Psoas muscle (tissue), 8 donors: ENCODE results near the gene RRP8. TPM values are rescaled to one million over a fixed set of nuclear protein-coding genes. Genes with fewer than 3 reads are reported as not detected.

Experiments used
- ATAC-seq, 4 donors: fragments of 200-7000 bp; cut with Tn5 transposase; one replicate each; pipeline ENCODE4 v1.9.1; 2020; ENCODE audit warnings: moderate library complexity in 3 of 4, mild to moderate bottlenecking in 2 of 4
- DNase-seq, 2 donors: peaks; one replicate each; pipeline ENCODE4 v3.0.0-alpha.2; 2020
- H3K27ac ChIP-seq: fragments of 200-600 bp; one replicate; pipeline ENCODE4 v1.8.0; 2022
- H3K27me3 ChIP-seq, 3 donors: fragments of 200-600 bp in 1 of 3; one replicate each; pipeline versions ENCODE4 v1.6.1 to v1.8.0; 2013 to 2022; ENCODE audit warnings: low read length in 2 of 3, mild to moderate bottlenecking in 2 of 3, moderate library complexity in 1 of 3; ENCODE audit not compliant: insufficient read depth in 3 of 3
- H3K36me3 ChIP-seq, 2 donors: fragments of 200-600 bp in 1 of 2; one replicate each; pipeline versions ENCODE4 v1.6.1 to v1.8.0; 2013 to 2022; ENCODE audit warnings: low read depth in 1 of 2, mild to moderate bottlenecking in 1 of 2, moderate library complexity in 1 of 2; ENCODE audit not compliant: insufficient read depth in 1 of 2
- H3K4me1 ChIP-seq: fragments of 200-600 bp; one replicate; pipeline ENCODE4 v1.8.0; 2022
- H3K4me3 ChIP-seq: fragments of 200-600 bp; one replicate; pipeline ENCODE4 v1.8.0; 2022; ENCODE audit warnings: mild to moderate bottlenecking
- H3K9me3 ChIP-seq: fragments of 200-600 bp; one replicate; pipeline ENCODE4 v1.8.0; 2022
- WGBS, 3 donors: extraction: QIAGEN DNeasy Blood & Tissue Kit; methylation state at CpG; one replicate each; pipeline versions ENCODE4 v1.1.6 to v1.1.7; 2013; 5-methylcytosine and 5-hydroxymethylcytosine counted together
- intact Hi-C, 2 donors: fragments of 100-400 bp; cut with DNase I; formaldehyde crosslinking; loops; one replicate each; pipeline versions ENCODE4 v1.11.0 to v1.14.2; 2022
- polyA plus RNA-seq, 3 donors: library from polyadenylated mRNA; stranded (reverse); fragments of 200-250 nt; gene quantifications; one replicate each; pipeline ENCODE4 v1.2.3, GENCODE V29; 2013
- total RNA-seq, 4 donors: library from RNA; stranded (reverse); fragmentation: NEBNext Ultra II Directional in 2 of 4; extraction: Animal tissue kit (Norgen Biotek cat#: 25700) in 2 of 4; gene quantifications; one replicate each; pipeline versions ENCODE4 v1.2.1 to v1.2.4, GENCODE V29; 2021 to 2023
- TF ChIP-seq, protein P1 (sequence below): fragments of 200-600 bp; IDR thresholded peaks from one replicate; pipeline ENCODE4 v1.8.0; 2022; ENCODE audit warnings: antibody characterized with exemption
- donor health status: healthy with polysubstance abuse.
- donor health status: DM: no; HTN: no; CAD: no; lungs with moderate emphysema.
- donor health status: Bipolar disorder and iron deficiency.
- donor health status: healthy.
- donor health status: DM: yes; HTN: yes; CAD: no.
- donor health status: DM: no; HTN: no; CAD: no.
- donor health status: DM: no; HTN: no; CAD: no.
- donor health status: DM: yes; HTN: yes; CAD: no.

The RRP8 gene
- total and polyA plus RNA-seq, 7 donors: 11.6 to 34.0 (median 18.4) TPM

DNA sequence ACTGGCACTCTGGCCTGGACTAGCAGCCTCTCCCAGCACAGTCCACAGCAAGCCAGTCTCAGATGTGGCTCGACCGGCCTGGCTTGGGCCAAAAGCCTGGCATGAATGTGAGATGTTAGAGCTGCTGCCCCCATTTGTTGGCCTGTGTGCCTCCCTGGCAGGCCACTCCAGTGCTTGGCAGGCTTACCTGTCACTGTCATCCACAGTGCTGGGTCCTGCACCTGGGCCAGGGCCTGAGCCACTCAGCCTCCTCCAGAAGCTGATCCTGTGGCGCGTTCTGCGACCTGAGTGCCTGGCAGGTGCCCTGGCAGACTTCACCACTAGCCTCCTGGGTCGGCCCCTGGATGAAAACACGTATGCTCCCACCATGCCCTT, 36.1 kb downstream of the RRP8 start:
- H3K4me1 ChIP-seq: peaks cover 21% of the 10 kb centered on the region
- intact Hi-C loops: no loop called here
- 39 to 46% (median 39%) methylated on average over 7 of the region's 7 CpGs for whole genome bisulfite sequencing, 3 donors
- TF ChIP-seq, protein P1, sequence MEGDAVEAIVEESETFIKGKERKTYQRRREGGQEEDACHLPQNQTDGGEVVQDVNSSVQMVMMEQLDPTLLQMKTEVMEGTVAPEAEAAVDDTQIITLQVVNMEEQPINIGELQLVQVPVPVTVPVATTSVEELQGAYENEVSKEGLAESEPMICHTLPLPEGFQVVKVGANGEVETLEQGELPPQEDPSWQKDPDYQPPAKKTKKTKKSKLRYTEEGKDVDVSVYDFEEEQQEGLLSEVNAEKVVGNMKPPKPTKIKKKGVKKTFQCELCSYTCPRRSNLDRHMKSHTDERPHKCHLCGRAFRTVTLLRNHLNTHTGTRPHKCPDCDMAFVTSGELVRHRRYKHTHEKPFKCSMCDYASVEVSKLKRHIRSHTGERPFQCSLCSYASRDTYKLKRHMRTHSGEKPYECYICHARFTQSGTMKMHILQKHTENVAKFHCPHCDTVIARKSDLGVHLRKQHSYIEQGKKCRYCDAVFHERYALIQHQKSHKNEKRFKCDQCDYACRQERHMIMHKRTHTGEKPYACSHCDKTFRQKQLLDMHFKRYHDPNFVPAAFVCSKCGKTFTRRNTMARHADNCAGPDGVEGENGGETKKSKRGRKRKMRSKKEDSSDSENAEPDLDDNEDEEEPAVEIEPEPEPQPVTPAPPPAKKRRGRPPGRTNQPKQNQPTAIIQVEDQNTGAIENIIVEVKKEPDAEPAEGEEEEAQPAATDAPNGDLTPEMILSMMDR: no peak
- H3K9me3 ChIP-seq: no peaks in the 10 kb centered on the region
- H3K27ac ChIP-seq: peak overlapping the region; percentile 79
- peak in 2 of 4 donors; percentile 13 to 33 for ATAC-seq
- H3K36me3 ChIP-seq: peaks cover 0 to 21% of the 10 kb centered on the region in 2 donors
- H3K4me3 ChIP-seq: no peak overlapping the region
- H3K27me3 ChIP-seq: no peaks in the 10 kb centered on the region
- DNase-seq: no peak

DNA sequence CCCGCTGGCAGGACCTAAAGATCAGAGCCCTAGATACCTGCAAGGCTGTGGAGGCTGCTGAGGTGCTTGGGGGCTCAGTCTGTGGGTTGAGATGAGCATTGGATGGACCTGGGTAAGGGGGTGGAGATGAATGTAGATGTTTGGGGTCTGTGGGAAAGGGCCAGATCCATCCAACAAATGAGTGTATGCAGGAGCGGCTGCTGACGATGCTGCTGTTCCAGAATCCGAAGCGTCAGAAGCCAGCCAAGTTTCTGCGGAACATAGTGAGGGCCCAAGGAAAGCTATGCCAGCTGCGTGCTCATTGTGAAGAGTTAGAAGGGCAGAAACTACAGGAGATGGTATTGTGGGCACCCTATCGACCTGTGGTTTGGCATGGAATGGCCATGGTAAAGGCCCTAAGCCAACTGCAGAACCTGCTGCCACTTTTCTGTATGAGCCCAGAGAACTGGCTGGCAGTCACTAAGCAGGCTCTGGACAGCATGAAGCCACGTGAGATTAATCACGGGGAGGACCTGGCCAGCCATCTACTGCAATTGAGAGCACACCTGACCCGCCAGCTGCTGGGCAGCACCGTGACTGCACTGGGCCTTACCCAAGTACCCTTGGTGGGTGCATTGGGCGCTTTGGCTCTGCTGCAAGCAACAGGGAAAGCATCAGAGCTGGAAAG, 36.6 kb downstream of the RRP8 start:
- Histone ChIP-seq H3K4me3 (no peak overlapping the region), H3K27me3 (no peaks in the 10 kb centered on the region), H3K27ac (peak overlapping the region; percentile 79), H3K9me3 (no peaks in the 10 kb centered on the region), H3K4me1 (peaks cover 21% of the 10 kb centered on the region), H3K36me3 (peaks cover 0 to 21% of the 10 kb centered on the region in 2 donors)
- TF ChIP-seq, protein P1: no peak
- intact Hi-C loops: no loop called here
- DNase-seq (peak; percentile 46 to 70), ATAC-seq (peak; percentile 62 to 73 (median 66))
- 51 to 65% (median 53%) methylated on average over 13 of the region's 13 CpGs for WGBS, 3 donors

DNA sequence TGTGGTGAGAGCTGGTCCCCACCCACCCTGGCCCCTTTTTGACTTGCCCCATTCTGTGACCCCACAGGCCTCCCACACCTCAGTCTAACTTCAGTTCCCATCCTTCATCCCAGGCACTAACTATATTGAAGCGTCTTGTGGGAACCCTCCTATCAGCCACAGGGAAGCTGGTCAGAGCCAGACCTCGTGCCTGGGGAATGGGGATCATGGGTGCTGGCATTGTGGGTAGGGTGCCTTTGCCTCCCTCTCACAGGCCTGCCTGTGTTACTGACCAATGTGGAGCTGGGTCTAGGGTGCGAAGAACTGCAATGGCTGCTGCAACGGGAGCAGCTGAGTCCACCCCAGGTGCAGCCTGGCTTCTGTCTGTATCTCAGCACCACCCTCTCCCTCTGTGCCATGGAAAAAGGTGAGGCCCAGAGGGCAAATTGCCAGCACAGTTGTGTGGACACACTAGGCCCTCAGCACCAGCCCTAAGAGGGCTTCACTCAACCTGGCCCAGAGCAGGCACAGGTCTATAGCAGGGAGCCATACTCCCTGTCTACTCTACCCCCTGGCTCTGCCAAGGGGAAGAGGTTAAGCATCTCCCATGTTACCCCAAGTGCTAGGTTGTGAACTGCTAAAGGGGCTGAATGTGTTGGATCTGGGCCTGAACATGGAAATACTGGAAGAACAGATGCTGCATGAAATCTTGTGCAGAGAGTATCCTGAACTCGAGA, 37.3 kb downstream of the RRP8 start:
- H3K27ac ChIP-seq: peak overlapping the region; percentile 79

DNA sequence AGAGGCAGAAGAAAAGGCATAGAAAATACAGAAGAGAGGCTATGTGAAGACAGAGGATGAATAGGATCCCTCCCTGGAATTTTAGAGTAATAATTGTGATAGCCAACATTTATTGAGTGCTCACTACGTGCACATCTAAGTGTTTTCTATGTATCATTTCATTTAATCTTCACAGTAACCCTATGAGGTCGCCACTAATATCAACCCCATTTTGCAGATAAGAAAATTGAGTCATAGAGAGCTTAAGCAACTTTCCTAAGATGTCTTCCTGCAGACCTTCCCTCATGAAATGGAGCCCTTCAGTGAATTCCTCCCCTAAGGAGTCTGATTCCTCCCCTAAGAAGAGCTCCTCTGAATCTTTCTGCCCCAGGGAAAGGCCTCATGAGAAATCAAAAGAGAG, 38.1 kb downstream of the RRP8 start:
- Histone ChIP-seq H3K4me3 (no peak overlapping the region), H3K9me3 (no peaks in the 10 kb centered on the region), H3K27ac (no peak overlapping the region), H3K27me3 (no peaks in the 10 kb centered on the region), H3K36me3 (peaks cover 0 to 21% of the 10 kb centered on the region in 2 donors), H3K4me1 (peaks cover 22% of the 10 kb centered on the region)
- WGBS, 3 donors: 74 to 96% (median 96%) methylated on average over 2 of the region's 2 CpGs
- no peak for DNase-seq
- intact Hi-C loops: no loop called here
- TF ChIP-seq, protein P1: no peak
- no peak for ATAC-seq

More for the DNA sequence above, 37.3 kb downstream of the RRP8 start:
- H3K36me3 ChIP-seq: peaks cover 0 to 21% of the 10 kb centered on the region in 2 donors
- intact Hi-C loops: no loop called here
- 92 to 98% (median 94%) methylated on average over 5 of the region's 5 CpGs for WGBS, 3 donors
- no peaks in the 10 kb centered on the region for H3K27me3 ChIP-seq
- H3K4me3 ChIP-seq: no peak overlapping the region
- TF ChIP-seq, protein P1: no peak
- no peaks in the 10 kb centered on the region for H3K9me3 ChIP-seq
- DNase-seq: no peak
- H3K4me1 ChIP-seq: peaks cover 21% of the 10 kb centered on the region
- ATAC-seq: no peak
